K562 (cell line): ENCODE measurements around the gene FAM131C. TPM values are rescaled to one million over a fixed set of nuclear protein-coding genes. Genes with fewer than 3 reads are reported as not detected.
A peak's percentile ranks its signal among the peaks of the same experiment; 100 is the strongest.

Source experiments
- RBM22 ChIP-seq: fragments of 200-400 bp; formaldehyde crosslinking; IDR thresholded peaks from 2 replicates; pipeline ENCODE4 v1.6.1; 2018; ENCODE audit warnings: low read length, low read depth; ENCODE audit not compliant: poor library complexity, severe bottlenecking
- TAL1 ChIP-seq: fragments of 450-650 bp; IDR thresholded peaks from 2 replicates; pipeline ENCODE4 v1.6.1; 2016; ENCODE audit warnings: mild to moderate bottlenecking
- TCF7 ChIP-seq: sonication (generic); IDR thresholded peaks from 2 replicates; pipeline ENCODE4 v1.6.1; 2016; ENCODE audit warnings: antibody characterized with exemption, borderline replicate concordance
- TEAD1 ChIP-seq, 2 experiments: fragments of 450-650 bp in 1 of 2; sonication (generic) in 1 of 2; formaldehyde crosslinking; IDR thresholded peaks; 2 replicates each; pipeline versions ENCODE4 v1.4.0 to v1.8.0; 2020 to 2022; ENCODE audit warnings: mild to moderate bottlenecking in 2 of 2, missing genetic modification reagents in 1 of 2
- ZFX ChIP-seq: sonication (generic); formaldehyde crosslinking; IDR thresholded peaks from 2 replicates; pipeline ENCODE4 v1.8.0; 2022; ENCODE audit warnings: mild to moderate bottlenecking, missing genetic modification reagents, moderate library complexity
- polyA plus RNA-seq, 8 experiments: library from polyadenylated mRNA; depleted of rRNA in 4 of 8; stranded (reverse) in 5 of 8; unstranded in 3 of 8; fragments of >200 nt; fragmentation: Nextera tagmentation in 2 of 8; fragmentation: Illumina TruSeq in 1 of 8; extraction: Ambion mirVana in 2 of 8; extraction: Trizol in 1 of 8; gene quantifications; 2 replicates each; pipeline versions ENCODE4 v1.2.1 to v1.2.3, GENCODE V29; 2011 to 2014; ENCODE audit warnings: inconsistent platforms in 1 of 8, missing spikeins in 1 of 8
- total RNA-seq, 7 experiments: library from RNA; depleted of rRNA in 6 of 7; stranded (reverse); fragments of >200 nt in 6 of 7; fragmentation: Illumina TruSeq in 2 of 7; extraction: Trizol in 2 of 7; gene quantifications; 2 replicates each; pipeline versions ENCODE4 v1.2.1 to v1.2.3, GENCODE V29; 2011 to 2021; ENCODE audit warnings: low replicate concordance in 1 of 7
- TF ChIP-seq, protein P1 (sequence below): fragments of 450-650 bp; formaldehyde crosslinking; IDR thresholded peaks from 2 replicates; pipeline ENCODE4 v1.4.0; 2020; ENCODE audit warnings: mild to moderate bottlenecking, mixed read lengths
- TF ChIP-seq, protein P2 (sequence below): fragments of 250-450 bp; sonication (Bioruptor Pico); IDR thresholded peaks from 2 replicates; pipeline ENCODE4 v1.4.0; 2020

FAM131C gene
- total and polyA plus RNA-seq, 9 of the 15 experiments (the other 6 are each of a cell fraction or from before 2014, with no cell fraction given), result 0.10 to 0.29 (median 0.16) TPM; not detected in 6

DNA sequence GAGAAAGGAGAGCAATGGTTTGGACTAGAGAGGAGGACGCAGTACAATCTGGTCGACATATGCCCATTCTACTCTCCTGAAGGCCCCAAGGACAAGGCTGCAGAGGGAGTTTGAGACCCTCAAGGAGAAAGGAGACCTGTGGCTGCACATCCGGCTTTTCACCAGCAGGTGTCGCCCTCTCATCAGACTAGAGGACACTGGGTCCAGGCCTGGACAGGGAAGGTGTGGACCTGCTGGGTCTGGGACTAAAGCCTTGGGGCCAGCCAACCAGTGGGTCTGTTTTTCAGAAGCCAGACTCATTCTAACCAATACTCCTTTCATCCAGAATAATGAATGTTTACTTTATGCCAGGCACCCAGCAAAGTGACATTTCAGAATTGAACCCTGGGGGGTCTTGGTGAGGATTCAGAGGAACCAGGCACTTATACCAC lies 64.4 kb downstream of the FAM131C start (continued):
- TF ChIP-seq TAL1 (no peak), TEAD1 (CRISPR knock-in tag; IDR thresholded peaks at IDR 0.05) (no peak), TCF7 (no peak), ZFX (CRISPR knock-in tag) (peak; percentile 40), RBM22 (no peak)
- TF ChIP-seq, protein P1, sequence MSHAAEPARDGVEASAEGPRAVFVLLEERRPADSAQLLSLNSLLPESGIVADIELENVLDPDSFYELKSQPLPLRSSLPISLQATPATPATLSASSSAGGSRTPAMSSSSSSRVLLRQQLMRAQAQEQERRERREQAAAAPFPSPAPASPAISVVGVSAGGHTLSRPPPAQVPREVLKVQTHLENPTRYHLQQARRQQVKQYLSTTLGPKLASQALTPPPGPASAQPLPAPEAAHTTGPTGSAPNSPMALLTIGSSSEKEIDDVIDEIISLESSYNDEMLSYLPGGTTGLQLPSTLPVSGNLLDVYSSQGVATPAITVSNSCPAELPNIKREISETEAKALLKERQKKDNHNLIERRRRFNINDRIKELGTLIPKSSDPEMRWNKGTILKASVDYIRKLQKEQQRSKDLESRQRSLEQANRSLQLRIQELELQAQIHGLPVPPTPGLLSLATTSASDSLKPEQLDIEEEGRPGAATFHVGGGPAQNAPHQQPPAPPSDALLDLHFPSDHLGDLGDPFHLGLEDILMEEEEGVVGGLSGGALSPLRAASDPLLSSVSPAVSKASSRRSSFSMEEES (CRISPR knock-in tag), result no peak
- TF ChIP-seq, protein P2, sequence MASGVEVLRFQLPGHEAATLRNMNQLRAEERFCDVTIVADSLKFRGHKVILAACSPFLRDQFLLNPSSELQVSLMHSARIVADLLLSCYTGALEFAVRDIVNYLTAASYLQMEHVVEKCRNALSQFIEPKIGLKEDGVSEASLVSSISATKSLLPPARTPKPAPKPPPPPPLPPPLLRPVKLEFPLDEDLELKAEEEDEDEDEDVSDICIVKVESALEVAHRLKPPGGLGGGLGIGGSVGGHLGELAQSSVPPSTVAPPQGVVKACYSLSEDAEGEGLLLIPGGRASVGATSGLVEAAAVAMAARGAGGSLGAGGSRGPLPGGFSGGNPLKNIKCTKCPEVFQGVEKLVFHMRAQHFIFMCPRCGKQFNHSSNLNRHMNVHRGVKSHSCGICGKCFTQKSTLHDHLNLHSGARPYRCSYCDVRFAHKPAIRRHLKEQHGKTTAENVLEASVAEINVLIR, result no peak

Other genes with a start within 250 kb of the FAM131C start
Only the 7 nearest of the 9 such genes appear.
- 43.3 and 54.0 TPM in 2 replicates for gene ZBTB17, start 97.5 kb downstream of the FAM131C start, total RNA-seq (2014; rRNA removed)
- gene ZBTB17, start 97.5 kb downstream of the FAM131C start, total RNA-seq (2014; rRNA removed; fragmentation: Illumina TruSeq; extraction: Trizol), result 10.4 and 11.0 TPM in 2 replicates
- 29.6 and 33.2 TPM in 2 replicates for gene ZBTB17, start 97.5 kb downstream of the FAM131C start, total RNA-seq (2015; rRNA removed; fragmentation: Illumina TruSeq; extraction: Trizol)
- 46.5 and 53.4 TPM in 2 replicates for gene ZBTB17, start 97.5 kb downstream of the FAM131C start, total RNA-seq (2021)
- 43.4 and 71.1 TPM in 2 replicates for gene ZBTB17, start 97.5 kb downstream of the FAM131C start, polyA plus RNA-seq (2011; rRNA removed)
- 15.1 and 31.6 TPM in 2 replicates for gene ZBTB17, start 97.5 kb downstream of the FAM131C start, polyA plus RNA-seq (2014; fragmentation: Illumina TruSeq; extraction: Trizol)
- gene ZBTB17, start 97.5 kb downstream of the FAM131C start, polyA plus RNA-seq (2014; fragmentation: Nextera tagmentation; extraction: Ambion mirVana), result 1 to 10 TPM; 1.1 to 1.7 TPM
- gene ZBTB17, start 97.5 kb downstream of the FAM131C start, polyA plus RNA-seq (2014; rRNA removed), result 50.3 and 54.1 TPM in 2 replicates
- not detected in 2 replicates for gene SRARP, start 69.4 kb downstream of the FAM131C start, total RNA-seq (2014; rRNA removed)
- gene SRARP, start 69.4 kb downstream of the FAM131C start, total RNA-seq (2014; rRNA removed; fragmentation: Illumina TruSeq; extraction: Trizol), result not detected in 2 replicates
- gene SRARP, start 69.4 kb downstream of the FAM131C start, total RNA-seq (2015; rRNA removed; fragmentation: Illumina TruSeq; extraction: Trizol), result not detected in 2 replicates
- gene SRARP, start 69.4 kb downstream of the FAM131C start, total RNA-seq (2021), result not detected in 2 replicates
- gene SRARP, start 69.4 kb downstream of the FAM131C start, polyA plus RNA-seq (2011; rRNA removed), result not detected in 2 replicates
- not detected in 2 replicates for gene SRARP, start 69.4 kb downstream of the FAM131C start, polyA plus RNA-seq (2014; fragmentation: Illumina TruSeq; extraction: Trizol)
- not detected for gene SRARP, start 69.4 kb downstream of the FAM131C start, polyA plus RNA-seq (2014; fragmentation: Nextera tagmentation; extraction: Ambion mirVana)
- gene SRARP, start 69.4 kb downstream of the FAM131C start, polyA plus RNA-seq (2014; rRNA removed), result not detected in 2 replicates
- 0.05 TPM in 1 of 2 replicates, not detected in the other for gene HSPB7, start 55.6 kb downstream of the FAM131C start, total RNA-seq (2014; rRNA removed)
- gene HSPB7, start 55.6 kb downstream of the FAM131C start, total RNA-seq (2014; rRNA removed; fragmentation: Illumina TruSeq; extraction: Trizol), result not detected in 2 replicates
- not detected in 2 replicates for gene HSPB7, start 55.6 kb downstream of the FAM131C start, total RNA-seq (2015; rRNA removed; fragmentation: Illumina TruSeq; extraction: Trizol)
- gene HSPB7, start 55.6 kb downstream of the FAM131C start, total RNA-seq (2021), result 0.09 TPM in 1 of 2 replicates, not detected in the other
- 0.07 and 0.08 TPM in 2 replicates for gene HSPB7, start 55.6 kb downstream of the FAM131C start, polyA plus RNA-seq (2011; rRNA removed)
- gene HSPB7, start 55.6 kb downstream of the FAM131C start, polyA plus RNA-seq (2014; fragmentation: Illumina TruSeq; extraction: Trizol), result 0.19 TPM in 1 of 2 replicates, not detected in the other
- gene HSPB7, start 55.6 kb downstream of the FAM131C start, polyA plus RNA-seq (2014; fragmentation: Nextera tagmentation; extraction: Ambion mirVana), result not detected
- gene HSPB7, start 55.6 kb downstream of the FAM131C start, polyA plus RNA-seq (2014; rRNA removed), result not detected in 2 replicates
- 0.18 TPM in 1 of 2 replicates, not detected in the other for gene CLCNKA, start 51.6 kb downstream of the FAM131C start, total RNA-seq (2014; rRNA removed)
- not detected in 2 replicates for gene CLCNKA, start 51.6 kb downstream of the FAM131C start, total RNA-seq (2014; rRNA removed; fragmentation: Illumina TruSeq; extraction: Trizol)
- gene CLCNKA, start 51.6 kb downstream of the FAM131C start, total RNA-seq (2015; rRNA removed; fragmentation: Illumina TruSeq; extraction: Trizol), result not detected in 2 replicates
- gene CLCNKA, start 51.6 kb downstream of the FAM131C start, total RNA-seq (2021), result 0.07 and 0.18 TPM in 2 replicates
- 0.10 and 0.45 TPM in 2 replicates for gene CLCNKA, start 51.6 kb downstream of the FAM131C start, polyA plus RNA-seq (2011; rRNA removed)
- gene CLCNKA, start 51.6 kb downstream of the FAM131C start, polyA plus RNA-seq (2014; fragmentation: Illumina TruSeq; extraction: Trizol), result 0.10 TPM in 1 of 2 replicates, not detected in the other
- under 1 TPM in 1 of 2 experiments, not detected in 1; 0.03 TPM for gene CLCNKA, start 51.6 kb downstream of the FAM131C start, polyA plus RNA-seq (2014; fragmentation: Nextera tagmentation; extraction: Ambion mirVana)
- gene CLCNKA, start 51.6 kb downstream of the FAM131C start, polyA plus RNA-seq (2014; rRNA removed), result 0.37 TPM in 1 of 2 replicates, not detected in the other
- gene CLCNKB, start 29.9 kb downstream of the FAM131C start, total RNA-seq (2014; rRNA removed), result 0.64 and 1.6 TPM in 2 replicates
- gene CLCNKB, start 29.9 kb downstream of the FAM131C start, total RNA-seq (2014; rRNA removed; fragmentation: Illumina TruSeq; extraction: Trizol), result 0.32 and 0.40 TPM in 2 replicates
- 0.19 and 0.29 TPM in 2 replicates for gene CLCNKB, start 29.9 kb downstream of the FAM131C start, total RNA-seq (2015; rRNA removed; fragmentation: Illumina TruSeq; extraction: Trizol)
- gene CLCNKB, start 29.9 kb downstream of the FAM131C start, total RNA-seq (2021), result 1.1 TPM in 2 replicates
- gene CLCNKB, start 29.9 kb downstream of the FAM131C start, polyA plus RNA-seq (2011; rRNA removed), result 1.4 and 4.0 TPM in 2 replicates
- 0.97 and 1.1 TPM in 2 replicates for gene CLCNKB, start 29.9 kb downstream of the FAM131C start, polyA plus RNA-seq (2014; fragmentation: Illumina TruSeq; extraction: Trizol)
- under 1 TPM; 0.08 to 0.49 TPM for gene CLCNKB, start 29.9 kb downstream of the FAM131C start, polyA plus RNA-seq (2014; fragmentation: Nextera tagmentation; extraction: Ambion mirVana)
- 1.2 and 1.7 TPM in 2 replicates for gene CLCNKB, start 29.9 kb downstream of the FAM131C start, polyA plus RNA-seq (2014; rRNA removed)
- gene EPHA2, start 82.4 kb upstream of the FAM131C start, total RNA-seq (2014; rRNA removed), result not detected in 2 replicates
- gene EPHA2, start 82.4 kb upstream of the FAM131C start, total RNA-seq (2014; rRNA removed; fragmentation: Illumina TruSeq; extraction: Trizol), result 0.04 and 0.06 TPM in 2 replicates
- gene EPHA2, start 82.4 kb upstream of the FAM131C start, total RNA-seq (2015; rRNA removed; fragmentation: Illumina TruSeq; extraction: Trizol), result not detected in 2 replicates
- gene EPHA2, start 82.4 kb upstream of the FAM131C start, total RNA-seq (2021), result 0.36 and 0.40 TPM in 2 replicates
- 0.16 and 0.17 TPM in 2 replicates for gene EPHA2, start 82.4 kb upstream of the FAM131C start, polyA plus RNA-seq (2011; rRNA removed)
- gene EPHA2, start 82.4 kb upstream of the FAM131C start, polyA plus RNA-seq (2014; fragmentation: Illumina TruSeq; extraction: Trizol), result 0.07 and 0.12 TPM in 2 replicates
- not detected for gene EPHA2, start 82.4 kb upstream of the FAM131C start, polyA plus RNA-seq (2014; fragmentation: Nextera tagmentation; extraction: Ambion mirVana)
- gene EPHA2, start 82.4 kb upstream of the FAM131C start, polyA plus RNA-seq (2014; rRNA removed), result 0.05 TPM in 2 replicates
- gene ARHGEF19, start 139.0 kb upstream of the FAM131C start, total RNA-seq (2014; rRNA removed), result 6.3 and 7.0 TPM in 2 replicates
- 2.7 and 4.3 TPM in 2 replicates for gene ARHGEF19, start 139.0 kb upstream of the FAM131C start, total RNA-seq (2014; rRNA removed; fragmentation: Illumina TruSeq; extraction: Trizol)
- gene ARHGEF19, start 139.0 kb upstream of the FAM131C start, total RNA-seq (2015; rRNA removed; fragmentation: Illumina TruSeq; extraction: Trizol), result 5.2 and 6.0 TPM in 2 replicates
- 11.2 and 15.1 TPM in 2 replicates for gene ARHGEF19, start 139.0 kb upstream of the FAM131C start, total RNA-seq (2021)
- 21.0 and 33.1 TPM in 2 replicates for gene ARHGEF19, start 139.0 kb upstream of the FAM131C start, polyA plus RNA-seq (2011; rRNA removed)
- gene ARHGEF19, start 139.0 kb upstream of the FAM131C start, polyA plus RNA-seq (2014; fragmentation: Illumina TruSeq; extraction: Trizol), result 4.4 and 10.8 TPM in 2 replicates
- gene ARHGEF19, start 139.0 kb upstream of the FAM131C start, polyA plus RNA-seq (2014; fragmentation: Nextera tagmentation; extraction: Ambion mirVana), result 1 to 10 TPM in 1 of 2 experiments, under 1 TPM in 1; 0.73 to 1.1 TPM
- 14.8 and 17.1 TPM in 2 replicates for gene ARHGEF19, start 139.0 kb upstream of the FAM131C start, polyA plus RNA-seq (2014; rRNA removed)